HG03571 (cell line): ENCODE measurements around the gene CARMIL1.
"Not testable (repeated sequence)": the region's sequence is repeated elsewhere in the genome, so short reads cannot be mapped to it uniquely, and the experiment has no call there.

Experiments
- ATAC-seq: cut with Tn5 transposase; IDR thresholded peaks from one replicate; pipeline ENCODE4 v1.9.1; 2021; ENCODE audit not compliant: unreplicated experiment

CARMIL1 gene

DNA sequence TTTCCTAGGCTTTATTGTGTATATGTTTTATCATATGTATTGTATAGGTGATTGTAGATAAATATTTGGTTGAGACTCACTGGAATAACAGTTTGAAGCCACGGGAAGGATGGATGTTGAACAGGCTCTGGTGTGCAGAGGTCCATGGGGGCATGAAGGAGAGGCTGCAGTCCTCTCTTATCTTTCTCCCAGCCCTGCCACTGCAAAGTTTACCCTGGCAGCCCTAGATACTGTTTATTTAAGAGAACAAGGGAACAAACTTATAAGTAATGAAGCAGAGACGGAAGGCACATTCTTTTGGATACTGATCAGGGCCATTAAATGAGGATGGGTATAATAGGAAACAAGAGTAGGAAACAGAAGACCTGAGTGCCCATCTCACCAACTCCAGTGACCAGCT, 269.3 kb downstream of the CARMIL1 start:
- ATAC-seq: no peak

DNA sequence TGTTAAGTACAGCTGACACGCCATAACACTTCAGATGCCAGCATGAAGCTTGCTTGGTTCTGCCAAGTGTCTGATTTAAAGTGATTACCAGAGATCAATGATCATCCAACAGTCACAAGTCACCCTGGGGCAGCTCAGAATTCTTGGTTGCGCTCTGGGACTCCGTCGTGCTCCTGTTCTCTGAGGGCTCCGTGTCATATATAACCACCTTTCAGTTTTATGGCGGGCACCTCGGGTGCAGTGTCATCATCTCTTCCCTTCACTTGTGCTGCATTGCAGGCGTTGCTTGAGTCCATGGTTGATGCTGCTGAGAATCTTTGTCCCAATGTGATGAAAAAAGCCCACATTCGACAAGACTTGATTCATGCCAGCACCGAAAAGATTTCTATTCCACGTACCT, 271.5 kb downstream of the CARMIL1 start:
- ATAC-seq: no peak

DNA sequence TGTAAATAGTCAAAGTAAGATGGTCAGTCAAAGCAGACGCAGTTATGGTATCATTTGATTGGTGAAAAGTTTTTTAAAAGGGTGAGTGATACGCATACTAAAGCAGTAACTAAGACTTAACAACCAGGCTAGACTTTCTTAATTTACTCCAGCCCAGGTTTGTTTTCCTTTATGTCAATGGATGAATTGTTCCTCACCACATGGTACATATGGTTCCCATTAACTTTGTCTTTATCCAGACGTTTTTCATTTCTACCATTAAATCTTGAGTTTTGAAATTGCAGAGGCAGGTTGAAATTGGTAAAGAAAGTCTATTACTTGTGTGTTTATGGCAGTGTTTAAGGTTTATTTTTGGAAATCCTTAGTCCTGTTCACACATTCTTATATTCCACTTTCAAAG, 274.3 kb downstream of the CARMIL1 start:
- no peak for ATAC-seq

DNA sequence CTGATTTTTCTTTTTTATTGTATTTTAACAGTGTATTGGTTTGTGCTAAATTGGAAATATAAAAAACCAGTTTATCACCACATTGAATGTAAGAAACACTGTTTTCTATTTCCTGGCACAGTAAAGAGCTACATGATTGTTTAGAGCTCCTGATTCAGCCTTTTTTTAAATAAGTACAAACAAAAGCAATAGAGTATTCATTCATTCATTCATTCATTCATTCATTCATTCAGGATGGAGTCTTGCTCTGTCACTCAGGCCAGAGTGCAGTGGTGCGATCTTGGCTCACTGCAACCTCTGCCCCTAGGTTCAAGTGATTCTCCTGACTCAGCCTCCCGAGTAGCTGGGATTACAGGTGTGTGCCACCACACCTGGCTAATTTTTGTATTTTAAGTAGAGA, 276.0 kb downstream of the CARMIL1 start:
- no peak for ATAC-seq

DNA sequence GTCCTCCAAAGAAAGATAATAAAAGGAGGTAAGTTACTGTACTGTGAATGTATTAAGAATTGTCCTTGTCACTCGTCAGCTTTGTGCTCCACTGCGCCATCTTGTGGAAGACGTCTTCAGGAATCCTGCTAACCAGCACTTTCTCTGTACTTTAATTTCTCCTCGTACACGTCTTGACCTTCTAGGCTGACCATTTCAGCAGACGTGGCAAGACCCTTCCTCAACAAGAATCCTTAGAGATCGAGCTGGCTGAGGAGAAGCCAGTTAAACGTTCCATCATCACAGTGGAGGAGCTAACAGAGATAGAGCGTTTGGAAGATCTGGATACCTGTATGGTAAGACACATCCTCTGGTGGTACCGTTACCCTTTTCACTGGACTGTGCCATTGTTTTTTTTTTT, 277.3 kb downstream of the CARMIL1 start:
- ATAC-seq: no peak

DNA sequence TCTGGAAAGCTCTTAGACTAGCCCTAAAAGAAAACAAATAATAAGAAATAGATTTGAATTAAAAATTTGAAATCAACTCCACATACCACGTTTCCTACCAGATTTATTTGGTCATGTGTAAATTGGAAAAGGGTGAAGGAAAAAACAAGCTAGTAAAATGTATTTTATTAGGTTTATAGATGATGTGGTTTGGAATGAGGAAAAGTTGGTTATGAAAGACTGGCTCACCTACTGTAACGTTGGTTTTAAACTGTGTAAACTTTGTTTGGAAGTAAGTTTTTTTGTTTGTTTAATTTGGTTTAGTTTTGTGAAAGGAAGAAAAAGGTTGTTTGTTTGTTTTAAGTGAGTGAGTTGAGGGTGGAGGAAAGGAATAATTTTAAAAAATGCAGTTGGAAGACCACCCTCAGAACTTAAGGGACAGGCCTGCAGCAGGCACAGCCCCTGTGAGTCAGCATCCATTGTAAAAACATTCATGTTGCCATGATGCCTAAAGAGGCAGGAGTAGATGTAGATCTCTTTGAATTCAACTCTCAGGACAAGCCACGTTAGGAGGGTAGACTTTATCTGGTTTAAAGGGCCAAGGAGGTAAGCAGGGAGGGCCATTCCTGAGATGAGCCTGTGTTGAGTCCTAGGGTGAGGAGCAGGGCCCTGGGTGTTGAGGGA, 279.1 kb downstream of the CARMIL1 start:
- no peak for ATAC-seq

DNA sequence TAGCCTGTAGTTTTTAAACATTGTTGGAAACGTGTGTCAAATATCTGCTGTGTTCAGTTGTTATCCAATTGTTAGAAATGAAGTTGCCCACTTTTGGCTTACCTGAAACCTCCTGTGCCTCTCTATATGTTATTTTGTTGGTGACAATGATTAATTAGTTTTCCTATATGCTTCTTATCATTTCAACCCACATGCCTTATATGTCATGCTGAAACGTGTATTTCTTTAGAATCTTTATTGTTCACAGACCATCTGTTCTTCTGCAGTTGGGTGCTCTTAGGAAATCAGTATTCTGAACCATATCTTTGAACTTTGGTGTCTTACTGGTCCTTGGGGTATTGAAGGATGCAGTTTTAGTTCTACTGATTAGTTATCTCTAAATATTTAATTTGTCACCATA, 281.7 kb downstream of the CARMIL1 start:
- no peak for ATAC-seq

DNA sequence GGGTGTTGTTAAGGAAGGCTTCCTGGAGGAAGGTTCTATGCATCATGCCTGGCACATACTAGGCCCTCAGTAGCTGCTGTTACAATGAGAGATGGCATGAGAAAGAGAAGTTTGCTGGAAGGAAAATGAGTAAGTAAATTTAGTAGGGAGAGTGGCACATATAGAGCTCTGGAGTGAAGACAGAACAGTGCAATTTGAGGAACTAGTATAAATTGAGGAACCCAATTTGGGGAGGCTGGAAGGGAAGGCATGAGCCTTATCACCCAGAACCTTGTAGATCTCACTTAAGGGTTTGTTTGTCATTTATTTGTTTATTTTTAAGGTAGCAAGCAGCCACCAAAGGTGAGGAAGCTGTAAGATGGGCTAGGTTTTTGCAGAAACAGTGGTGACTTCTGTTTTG, 285.8 kb downstream of the CARMIL1 start:
- ATAC-seq: no peak

DNA sequence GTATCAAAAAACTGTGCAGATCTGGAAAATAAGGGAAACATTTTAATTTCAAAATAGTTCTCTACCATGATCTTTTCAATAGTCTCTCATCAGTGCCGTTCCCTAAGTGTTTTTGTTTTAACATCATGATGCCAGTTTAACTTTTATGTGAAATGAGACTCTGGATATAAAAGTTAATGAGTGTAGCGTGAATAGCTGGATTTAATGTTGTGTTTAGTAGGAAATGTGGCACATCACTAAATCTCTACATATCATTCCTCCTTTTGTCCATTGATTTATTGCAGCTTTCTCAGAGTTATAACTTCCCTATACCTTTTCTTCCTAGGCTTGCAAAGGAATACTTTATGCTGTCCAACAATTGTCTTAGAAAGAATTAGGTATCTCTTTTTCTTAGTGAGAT, 291.4 kb downstream of the CARMIL1 start:
- no peak for ATAC-seq

DNA sequence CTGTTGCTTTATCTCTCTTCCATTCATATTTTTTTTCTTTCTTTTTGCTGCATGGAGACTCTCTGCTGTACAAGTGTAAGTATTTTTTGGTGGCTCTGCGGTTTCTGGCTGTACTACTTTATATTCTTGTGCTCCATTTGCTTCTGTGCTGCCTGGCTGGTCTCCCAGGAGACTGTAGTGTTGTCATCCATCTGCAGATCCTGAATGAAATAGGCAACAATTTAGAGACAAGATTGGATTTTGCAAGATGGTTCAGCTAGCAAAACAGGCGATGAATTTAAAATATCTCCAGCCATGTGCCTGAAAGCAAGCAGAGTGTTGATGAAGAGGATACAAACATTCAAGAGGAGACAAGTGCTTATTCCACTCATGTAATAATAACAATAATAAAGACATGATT, 297.7 kb downstream of the CARMIL1 start:
- no peak for ATAC-seq

DNA sequence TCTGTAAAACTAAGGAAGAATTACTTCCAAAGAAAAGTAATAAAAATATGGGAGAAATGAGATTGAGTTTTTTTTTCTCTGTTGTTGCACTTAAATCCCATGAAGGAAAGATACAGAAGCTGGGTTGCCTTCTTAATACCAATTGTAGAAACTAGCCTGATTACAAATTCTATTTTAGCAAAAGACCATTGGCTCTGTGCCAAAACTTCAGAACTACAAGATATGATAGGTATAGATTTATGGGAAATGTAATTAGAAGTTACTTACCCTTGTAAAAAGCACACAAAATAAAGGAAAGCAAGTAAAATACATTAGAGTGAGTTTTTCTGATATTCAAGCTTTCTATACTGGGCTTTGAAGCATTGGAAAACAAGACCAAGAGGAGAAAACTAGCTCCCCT, 299.4 kb downstream of the CARMIL1 start:
- ATAC-seq: no peak

DNA sequence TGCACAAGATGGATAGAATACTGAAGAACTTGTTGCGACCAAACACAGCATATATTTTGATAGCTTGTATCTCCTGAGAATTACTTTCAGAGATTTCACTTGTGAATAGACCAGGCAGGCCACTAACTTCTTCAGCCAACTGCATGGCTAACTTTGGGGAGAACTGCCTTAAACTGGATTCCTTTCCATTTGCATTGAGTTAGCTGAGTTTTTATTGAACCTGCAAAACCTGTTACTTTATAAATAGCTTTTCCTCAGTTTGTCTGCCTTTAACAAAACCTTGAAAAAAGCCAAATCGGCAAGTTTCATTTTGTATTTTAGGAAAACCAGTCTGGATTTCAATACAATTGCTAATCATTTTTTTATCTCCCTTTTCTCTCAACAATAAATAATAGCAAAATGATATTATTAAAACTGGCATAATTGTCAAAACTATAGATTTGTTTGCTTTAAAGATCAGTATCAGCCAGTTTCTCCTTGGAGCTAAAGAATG, 300.3 kb downstream of the CARMIL1 start:
- ATAC-seq: no peak

DNA sequence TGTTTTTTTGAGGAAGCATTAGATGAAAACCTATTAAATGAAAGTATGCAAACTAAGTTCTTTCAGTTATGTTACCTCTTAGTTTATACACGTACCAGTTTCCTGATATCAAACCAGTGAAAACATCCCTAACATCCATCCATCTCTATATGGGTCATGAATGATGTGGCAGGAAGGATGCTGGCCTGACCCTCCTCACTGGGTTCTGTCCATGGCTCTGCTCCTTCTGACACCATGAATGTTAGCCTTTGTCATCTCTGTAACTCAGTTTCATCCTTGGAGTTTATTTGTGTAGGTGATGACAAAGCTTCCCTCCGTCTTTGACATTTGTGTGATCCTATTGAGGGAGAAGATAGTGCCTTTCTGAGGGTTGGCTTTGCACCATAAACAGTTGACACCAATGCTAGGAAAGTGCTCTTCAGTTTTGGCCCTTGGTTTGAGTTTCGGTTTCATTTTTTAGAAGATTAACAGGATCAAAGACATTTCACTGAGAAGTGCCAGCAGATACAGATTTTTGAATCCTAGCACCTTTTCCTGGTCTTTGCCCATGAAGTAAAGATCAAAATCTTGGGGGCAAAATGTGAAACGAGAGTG, 300.8 kb downstream of the CARMIL1 start:
- ATAC-seq: no peak

DNA sequence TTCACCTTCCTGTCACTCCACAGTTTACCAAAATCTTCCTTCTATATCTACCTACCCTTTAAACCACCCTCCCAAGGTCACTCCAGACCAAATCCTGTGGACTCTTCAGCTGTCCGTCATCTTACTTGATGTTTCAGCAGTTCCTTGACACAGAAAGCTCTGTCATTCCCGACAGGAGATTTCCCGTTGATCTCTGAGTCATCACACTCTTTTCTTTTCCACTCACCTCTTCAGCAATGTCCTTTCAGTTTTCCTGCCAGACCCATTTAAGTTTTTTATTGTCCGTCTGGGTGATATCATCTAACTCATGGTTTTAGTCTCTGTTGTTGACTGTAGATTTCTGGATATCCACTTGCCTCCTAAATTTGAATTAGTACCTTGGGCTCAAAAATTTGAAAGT, 302.9 kb downstream of the CARMIL1 start:
- ATAC-seq: no peak

DNA sequence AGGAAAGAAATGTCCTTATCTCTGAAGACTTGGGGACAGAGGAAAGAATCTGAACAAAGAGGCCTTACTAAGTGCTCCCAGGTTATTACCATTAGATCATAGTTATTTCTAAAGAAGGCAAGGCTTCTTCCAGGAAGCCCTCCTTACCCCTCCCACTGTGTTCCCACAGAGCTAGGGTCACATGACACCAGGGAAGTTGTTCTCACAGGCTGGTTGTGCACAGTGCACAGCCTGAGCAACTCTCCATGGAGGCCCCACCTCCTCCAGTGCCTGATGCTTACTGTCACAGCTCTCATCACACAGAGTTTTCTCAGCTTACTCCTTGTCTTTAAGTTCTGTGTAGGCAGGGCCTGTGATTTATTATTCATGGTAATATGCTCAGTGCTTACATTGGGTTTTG, 303.9 kb downstream of the CARMIL1 start:
- no peak for ATAC-seq

DNA sequence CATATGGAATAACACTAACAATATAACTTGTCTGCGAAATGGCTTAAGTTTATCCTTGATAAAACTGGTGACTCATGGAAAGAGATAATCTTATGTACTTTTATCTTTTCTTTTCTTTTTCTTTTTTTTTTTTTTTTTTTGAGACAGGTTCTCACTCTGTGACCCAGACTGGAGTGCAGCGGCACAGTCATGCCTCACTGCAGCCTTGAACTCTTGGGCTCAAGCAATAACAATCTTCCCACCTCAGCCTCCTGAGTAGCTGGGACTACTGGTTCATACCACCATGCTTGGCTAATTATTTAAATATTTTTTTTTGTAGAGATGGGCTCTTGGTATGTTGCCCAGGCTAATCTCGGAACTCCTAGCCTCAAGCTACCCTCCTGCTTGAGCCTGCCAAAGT, 304.7 kb downstream of the CARMIL1 start:
- no peak for ATAC-seq

DNA sequence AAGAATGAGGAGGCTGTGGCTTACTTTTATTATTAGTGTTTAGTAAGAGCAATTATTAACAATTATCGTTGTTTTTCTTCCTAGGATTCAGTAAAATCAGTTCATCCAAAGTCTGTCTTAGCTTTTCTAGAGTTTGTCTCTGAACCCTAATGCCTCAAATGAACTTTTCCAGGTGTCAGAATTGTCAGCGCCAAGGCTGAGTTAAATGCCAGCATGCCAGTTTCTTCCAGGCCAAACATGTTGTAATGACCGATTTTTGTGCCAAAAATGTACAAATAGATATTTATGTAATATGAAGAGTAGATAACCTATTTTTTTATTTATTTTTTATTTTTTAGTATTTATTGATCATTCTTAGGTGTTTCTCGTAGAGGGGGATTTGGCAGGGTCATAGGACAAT, 306.1 kb downstream of the CARMIL1 start:
- no peak for ATAC-seq

DNA sequence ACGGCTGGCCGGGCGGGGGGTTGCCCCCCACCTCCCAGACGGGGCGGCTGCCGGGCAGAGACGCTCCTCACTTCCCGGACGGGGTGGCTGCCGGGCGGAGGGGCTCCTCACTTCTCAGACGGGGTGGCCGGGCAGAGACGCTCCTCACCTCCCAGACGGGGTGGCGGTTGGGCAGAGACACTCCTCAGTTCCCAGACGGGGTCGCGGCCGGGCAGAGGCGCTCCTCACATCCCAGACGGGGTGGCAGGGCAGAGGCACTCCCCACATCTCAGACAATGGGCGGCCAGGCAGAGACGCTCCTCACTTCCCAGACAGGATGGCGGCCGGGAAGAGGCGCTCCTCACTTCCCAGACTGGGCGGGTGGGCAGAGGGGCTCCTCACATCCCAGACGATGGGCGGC, 306.9 kb downstream of the CARMIL1 start:
- not testable (repeated sequence) for ATAC-seq

DNA sequence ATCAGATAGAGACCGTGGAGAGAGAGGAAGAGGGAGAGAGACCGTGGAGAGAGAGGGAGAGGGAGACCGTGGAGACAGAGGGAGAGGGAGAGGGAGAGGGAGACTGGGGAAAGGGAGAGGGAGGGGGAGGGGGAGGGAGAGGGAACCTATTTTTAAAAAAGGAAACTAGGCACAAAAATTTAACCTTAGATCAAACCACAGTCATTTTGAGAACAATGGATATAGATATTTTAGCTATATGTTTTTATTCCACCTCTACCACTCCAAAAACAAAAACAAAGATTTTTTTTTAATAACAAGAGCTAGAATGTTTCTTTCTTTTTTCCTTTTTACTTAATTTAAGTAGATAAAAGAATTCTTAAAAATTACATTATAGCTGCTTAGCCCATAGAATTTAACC, 307.8 kb downstream of the CARMIL1 start:
- ATAC-seq: no peak

DNA sequence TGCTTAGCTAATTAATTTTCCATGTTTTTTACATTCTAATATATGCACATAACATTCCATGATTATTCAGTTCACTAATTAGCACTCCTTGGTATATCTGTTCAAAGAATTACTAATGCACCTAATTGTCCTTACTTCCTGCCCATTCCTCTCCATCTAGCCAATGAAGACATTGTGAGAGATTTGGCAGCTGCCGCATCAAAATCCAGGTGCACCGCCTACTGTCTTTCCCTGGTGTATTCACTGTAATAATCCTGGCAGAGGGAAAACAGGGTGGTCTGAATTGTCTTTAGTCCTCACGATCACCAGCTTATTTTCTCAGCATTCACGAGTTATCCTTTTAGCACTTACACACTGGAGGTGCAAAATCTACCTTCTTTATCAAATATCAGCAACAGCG, 311.8 kb downstream of the CARMIL1 start:
- no peak for ATAC-seq

DNA sequence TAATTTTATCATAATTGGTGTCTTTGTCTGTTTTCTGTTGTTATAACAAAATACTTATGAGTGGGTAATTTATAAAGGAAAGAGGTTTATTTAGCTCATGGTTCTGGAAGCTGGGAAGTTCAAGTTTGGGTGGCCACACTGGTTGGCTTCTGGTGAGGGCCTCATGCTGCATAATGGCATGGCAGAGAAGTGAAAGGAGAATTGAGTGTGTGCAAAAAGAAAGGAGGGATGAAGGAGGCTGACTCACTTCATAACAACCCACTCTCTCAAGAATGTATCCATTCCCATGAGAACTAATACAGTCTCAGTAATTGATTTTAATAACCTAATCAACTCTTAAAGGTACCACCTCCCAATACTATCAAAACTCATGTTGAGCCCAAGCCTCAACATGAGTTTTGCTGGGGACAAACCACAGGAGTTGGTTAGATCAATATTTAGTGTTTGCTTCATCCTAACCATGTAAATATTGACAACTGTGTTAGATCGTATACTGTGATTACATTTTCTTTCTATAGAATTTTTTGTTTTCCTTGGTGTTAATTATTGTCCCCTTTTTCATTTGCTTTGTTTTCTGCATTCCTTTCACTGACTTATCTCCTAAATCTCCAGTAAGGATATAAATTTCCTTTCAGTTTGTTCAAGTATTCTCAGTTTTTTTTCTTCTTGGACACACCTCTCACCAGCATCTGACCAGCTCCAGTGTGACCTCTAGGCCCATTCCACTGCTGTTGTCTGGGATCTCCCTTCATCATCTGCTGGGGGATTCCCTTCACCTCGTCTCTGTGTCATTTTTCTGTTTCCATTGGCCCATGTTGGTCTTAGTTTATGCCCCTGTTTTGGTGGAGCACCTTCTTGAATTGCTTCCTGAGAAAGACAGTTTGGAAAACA, 318.0 kb downstream of the CARMIL1 start:
- ATAC-seq: no peak

DNA sequence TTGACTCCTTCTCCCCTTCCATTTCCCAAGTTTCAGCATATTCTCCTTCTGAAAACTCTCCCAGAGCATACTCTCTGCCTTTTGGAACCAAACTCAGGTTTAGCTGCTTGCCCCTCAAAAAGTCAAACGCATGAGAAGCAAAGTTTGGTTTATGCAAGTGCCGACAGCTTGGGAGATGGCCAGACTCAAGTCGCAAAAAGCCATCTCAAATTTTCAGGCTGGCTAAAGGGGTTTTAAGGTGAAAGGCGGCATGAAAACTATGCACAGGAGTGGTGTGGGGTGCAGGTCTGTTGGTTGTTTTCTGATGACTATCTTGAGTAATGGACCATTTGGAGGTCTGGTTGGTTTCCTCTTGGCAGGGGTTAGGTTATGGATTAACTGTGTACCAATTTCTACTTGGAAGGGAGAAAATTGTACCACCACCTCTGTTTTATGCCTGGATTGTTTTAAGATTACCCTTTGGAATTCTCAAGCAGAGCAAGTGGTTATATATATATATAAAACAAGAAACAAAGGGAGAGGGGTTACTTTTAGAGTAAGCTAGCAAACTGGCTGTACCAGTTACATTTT, 320.4 kb downstream of the CARMIL1 start:
- no peak for ATAC-seq
